K562 (cell line): Measurements from ENCODE around the gene AMN1. TPM values are rescaled to one million over a fixed set of nuclear protein-coding genes. Genes with fewer than 3 reads are reported as not detected.

Experiments used
- CHD7 ChIP-seq: fragments of 200-600 bp; sonication (generic); IDR thresholded peaks from one replicate; pipeline ENCODE4 v1.6.1; 2012; ENCODE audit warnings: mild to moderate bottlenecking, low read depth, low read length, inconsistent platforms
- CXXC5 ChIP-seq: fragments of 250-450 bp; sonication (Bioruptor Pico); IDR thresholded peaks from 2 replicates; pipeline ENCODE4 v1.8.0; 2022; ENCODE audit warnings: inconsistent platforms, mild to moderate bottlenecking, moderate library complexity
- EWSR1 ChIP-seq: fragments of 450-650 bp; IDR thresholded peaks from 2 replicates; pipeline ENCODE4 v1.6.1; 2018; ENCODE audit warnings: borderline replicate concordance, mild to moderate bottlenecking, low read depth, moderate library complexity; ENCODE audit not compliant: partially characterized antibody
- FOXJ3 ChIP-seq: sonication (generic); formaldehyde crosslinking; IDR thresholded peaks from 2 replicates; pipeline ENCODE4 v1.4.0; 2020; ENCODE audit warnings: mild to moderate bottlenecking, missing genetic modification reagents
- FOXK1 ChIP-seq: sonication (generic); formaldehyde crosslinking; IDR thresholded peaks from 2 replicates; pipeline ENCODE4 v1.8.0; 2022; ENCODE audit warnings: missing genetic modification reagents, mild to moderate bottlenecking, borderline replicate concordance
- KDM1A ChIP-seq, 2 experiments: fragments of 450-650 bp; IDR thresholded peaks; 2 replicates each; pipeline ENCODE4 v1.6.1; 2016; ENCODE audit warnings: mild to moderate bottlenecking in 2 of 2
- KLF10 ChIP-seq: fragments of 250-450 bp; sonication (Bioruptor Pico); IDR thresholded peaks from 2 replicates; pipeline ENCODE4 v1.6.1; 2021; ENCODE audit warnings: matching md5 sums
- NCOR1 ChIP-seq: fragments of 450-650 bp; IDR thresholded peaks from 2 replicates; pipeline ENCODE4 v1.6.1; 2016; ENCODE audit warnings: mild to moderate bottlenecking, moderate library complexity
- NR2F6 ChIP-seq: fragments of 450-650 bp; formaldehyde crosslinking; IDR thresholded peaks from 2 replicates; pipeline ENCODE4 v1.4.0; 2020; ENCODE audit warnings: mild to moderate bottlenecking
- PHB2 ChIP-seq: fragments of 450-650 bp; IDR thresholded peaks from 2 replicates; pipeline ENCODE4 v1.6.1; 2017; ENCODE audit warnings: low read depth
- SMARCA4 ChIP-seq: fragments of 450-650 bp; IDR thresholded peaks from 2 replicates; pipeline ENCODE4 v1.6.1; 2016
- STAT5A ChIP-seq: IDR thresholded peaks from 2 replicates; pipeline ENCODE4 v1.6.1; 2012; ENCODE audit warnings: low read length, inconsistent platforms, borderline replicate concordance
- TCF3 ChIP-seq: sonication (generic); formaldehyde crosslinking; IDR thresholded peaks from 2 replicates; pipeline ENCODE4 v1.4.0; 2020; ENCODE audit warnings: mild to moderate bottlenecking, missing genetic modification reagents
- YY1 ChIP-seq, 3 experiments: IDR thresholded peaks; 2 replicates each; pipeline ENCODE4 v1.6.1; 2011; ENCODE audit warnings: low read length in 2 of 3, mild to moderate bottlenecking in 2 of 3, moderate library complexity in 2 of 3, borderline replicate concordance in 1 of 3, control low read depth in 1 of 3, low read depth in 1 of 3; ENCODE audit not compliant: insufficient read depth in 3 of 3, insufficient replicate concordance in 2 of 3, control insufficient read depth in 1 of 3, insufficient read length in 1 of 3; ENCODE audit errors: extremely low read depth in 1 of 3
- ZBTB26 ChIP-seq: fragments of 450-650 bp; formaldehyde crosslinking; IDR thresholded peaks from 2 replicates; pipeline ENCODE4 v1.4.0; 2022; ENCODE audit warnings: missing genetic modification characterization
- ZNF445 ChIP-seq: fragments of 250-450 bp; sonication (Bioruptor Pico); IDR thresholded peaks from 2 replicates; pipeline ENCODE4 v1.4.0; 2020; ENCODE audit warnings: low read depth, mild to moderate bottlenecking, moderate library complexity
- ZNF76 ChIP-seq: fragments of 250-450 bp; sonication (Bioruptor Pico); IDR thresholded peaks from 2 replicates; pipeline ENCODE4 v1.4.0; 2020; ENCODE audit warnings: mild to moderate bottlenecking, moderate library complexity, borderline replicate concordance
- polyA plus RNA-seq, 8 experiments: library from polyadenylated mRNA; depleted of rRNA in 4 of 8; stranded (reverse) in 5 of 8; unstranded in 3 of 8; fragments of >200 nt; fragmentation: Nextera tagmentation in 2 of 8; fragmentation: Illumina TruSeq in 1 of 8; extraction: Ambion mirVana in 2 of 8; extraction: Trizol in 1 of 8; gene quantifications; 2 replicates each; pipeline versions ENCODE4 v1.2.1 to v1.2.3, GENCODE V29; 2011 to 2014; ENCODE audit warnings: inconsistent platforms in 1 of 8, missing spikeins in 1 of 8
- total RNA-seq, 7 experiments: library from RNA; depleted of rRNA in 6 of 7; stranded (reverse); fragments of >200 nt in 6 of 7; fragmentation: Illumina TruSeq in 2 of 7; extraction: Trizol in 2 of 7; gene quantifications; 2 replicates each; pipeline versions ENCODE4 v1.2.1 to v1.2.3, GENCODE V29; 2011 to 2021; ENCODE audit warnings: low replicate concordance in 1 of 7

Gene AMN1
- total and polyA plus RNA-seq, 9 of the 15 experiments (the other 6 are each of a cell fraction or from before 2014, with no cell fraction given) = 5.2 to 27.6 (median 13.0) TPM

DNA sequence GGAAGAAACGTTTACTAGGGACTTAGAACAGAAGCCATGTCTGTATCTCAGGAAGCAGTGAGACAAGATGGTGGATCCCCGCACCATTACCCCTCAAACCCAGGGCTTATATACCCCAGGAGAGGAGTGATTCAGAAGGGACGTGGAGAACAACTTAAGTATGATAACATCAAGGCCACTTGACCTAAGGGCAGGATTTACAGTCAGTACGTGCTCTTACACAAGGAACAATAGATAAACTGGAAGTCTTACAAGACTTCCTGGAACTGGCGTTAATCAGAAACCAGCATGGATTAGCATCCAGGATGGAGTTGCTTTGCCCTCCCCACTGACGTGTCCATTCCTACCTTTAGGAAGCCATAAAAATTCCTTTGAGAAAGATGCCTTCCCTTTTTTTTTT, 77.9 kb downstream of the AMN1 start (continued):
- no peak for TF ChIP-seq CHD7
- peak; percentile 49 for TF ChIP-seq NCOR1
- TF ChIP-seq EWSR1 = no peak
- TF ChIP-seq FOXJ3 (CRISPR knock-in tag) = no peak
- TF ChIP-seq FOXK1 (CRISPR knock-in tag) = no peak
- no peak for TF ChIP-seq PHB2
- peak; percentile 66 for TF ChIP-seq STAT5A
- peak in 1 of 3 experiments; percentile 29 for TF ChIP-seq YY1 (IDR thresholded peaks at IDR 0.05; ENCODE audit: borderline replicate concordance in 1 of 3, control insufficient read depth in 1 of 3, extremely low read depth in 1 of 3, insufficient read depth in 3 of 3, insufficient read length in 1 of 3, insufficient replicate concordance in 2 of 3, low read depth in 1 of 3, low read length in 2 of 3)
- TF ChIP-seq ZNF445 (CRISPR knock-in tag) = no peak
- no peak for TF ChIP-seq ZNF76 (CRISPR knock-in tag)
- TF ChIP-seq NR2F6 (CRISPR knock-in tag) = peak; percentile 70; the same call in 1 of the 2 replicates
- TF ChIP-seq TCF3 (CRISPR knock-in tag) = peak; percentile 56
- TF ChIP-seq KDM1A (IDR thresholded peaks at IDR 0.05) = peak; percentile 96 to 97
- peak; percentile 60 for TF ChIP-seq SMARCA4
- TF ChIP-seq KLF10 (CRISPR knock-in tag) = no peak
- peak; percentile 95 for TF ChIP-seq CXXC5 (CRISPR knock-in tag)
- no peak for TF ChIP-seq ZBTB26 (CRISPR knock-in tag)
